GM23338 (cell line): ENCODE measurements around the gene ZNF773.

ENCODE experiments used
- EZH2 ChIP-seq: fragments of 200-600 bp; sonication (generic); IDR thresholded peaks from one replicate; pipeline ENCODE4 v1.8.0; 2017; ENCODE audit warnings: antibody characterized with exemption, mild to moderate bottlenecking, low read depth; ENCODE audit not compliant: unreplicated experiment
- EZH2phosphoT487 ChIP-seq: fragments of 200-600 bp; sonication (generic); IDR thresholded peaks from one replicate; pipeline ENCODE4 v1.8.1; 2018; ENCODE audit warnings: antibody characterized with exemption; ENCODE audit not compliant: unreplicated experiment
- NANOG ChIP-seq: IDR thresholded peaks from 2 replicates; pipeline ENCODE4 v1.6.1; 2016; ENCODE audit warnings: antibody characterized with exemption, borderline replicate concordance
- POLR2AphosphoS5 ChIP-seq: IDR thresholded peaks from 2 replicates; pipeline ENCODE4 v1.6.1; 2016; ENCODE audit warnings: antibody characterized with exemption, low read depth
- ZNF331 ChIP-seq: fragments of 250-450 bp; sonication (Bioruptor Pico); IDR thresholded peaks from 2 replicates; pipeline ENCODE4 v1.5.0; 2020; ENCODE audit warnings: low read depth, mild to moderate bottlenecking, moderate library complexity
- TF ChIP-seq, protein P1 (sequence below), 2 experiments: fragments of 200-600 bp in 1 of 2; sonication (generic) in 1 of 2; conservative IDR thresholded peaks; 2 replicates each; pipeline versions ENCODE4 v1.5.1 to v1.6.1; 2016 to 2017; ENCODE audit warnings: antibody characterized with exemption in 2 of 2, low read depth in 2 of 2, mild to moderate bottlenecking in 2 of 2, moderate library complexity in 1 of 2
- TF ChIP-seq, protein P2 (sequence below): IDR thresholded peaks from one replicate; pipeline ENCODE4 v1.6.1; 2018; ENCODE audit warnings: antibody characterized with exemption; ENCODE audit not compliant: unreplicated experiment

DNA sequence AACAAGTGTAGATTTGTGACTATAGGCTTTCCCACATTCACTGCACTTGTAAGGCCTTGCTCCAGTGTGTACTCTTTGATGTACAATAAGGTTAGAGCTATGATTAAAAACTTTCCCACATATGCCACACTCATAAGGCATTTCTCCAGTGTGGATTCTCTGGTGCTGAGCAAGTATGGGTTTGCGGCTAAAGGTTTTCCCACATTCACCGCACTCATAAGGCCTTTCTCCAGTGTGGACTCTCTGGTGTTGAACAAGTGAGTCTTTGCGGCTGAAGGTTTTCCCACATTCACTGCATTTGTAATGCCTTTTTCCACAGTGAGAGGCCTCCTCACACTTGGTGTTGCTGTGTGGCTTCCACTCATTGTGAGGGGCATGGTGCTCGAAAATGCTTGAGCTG, 26.1 kb upstream of the ZNF773 start:
- TF ChIP-seq, protein P1, sequence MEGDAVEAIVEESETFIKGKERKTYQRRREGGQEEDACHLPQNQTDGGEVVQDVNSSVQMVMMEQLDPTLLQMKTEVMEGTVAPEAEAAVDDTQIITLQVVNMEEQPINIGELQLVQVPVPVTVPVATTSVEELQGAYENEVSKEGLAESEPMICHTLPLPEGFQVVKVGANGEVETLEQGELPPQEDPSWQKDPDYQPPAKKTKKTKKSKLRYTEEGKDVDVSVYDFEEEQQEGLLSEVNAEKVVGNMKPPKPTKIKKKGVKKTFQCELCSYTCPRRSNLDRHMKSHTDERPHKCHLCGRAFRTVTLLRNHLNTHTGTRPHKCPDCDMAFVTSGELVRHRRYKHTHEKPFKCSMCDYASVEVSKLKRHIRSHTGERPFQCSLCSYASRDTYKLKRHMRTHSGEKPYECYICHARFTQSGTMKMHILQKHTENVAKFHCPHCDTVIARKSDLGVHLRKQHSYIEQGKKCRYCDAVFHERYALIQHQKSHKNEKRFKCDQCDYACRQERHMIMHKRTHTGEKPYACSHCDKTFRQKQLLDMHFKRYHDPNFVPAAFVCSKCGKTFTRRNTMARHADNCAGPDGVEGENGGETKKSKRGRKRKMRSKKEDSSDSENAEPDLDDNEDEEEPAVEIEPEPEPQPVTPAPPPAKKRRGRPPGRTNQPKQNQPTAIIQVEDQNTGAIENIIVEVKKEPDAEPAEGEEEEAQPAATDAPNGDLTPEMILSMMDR (conservative IDR thresholded peaks at IDR 0.05; ENCODE audit: low read depth in 2 of 2), result no peak
- TF ChIP-seq POLR2AphosphoS5, result no peak
- no peak for TF ChIP-seq ZNF331 (CRISPR knock-in tag)
- no peak for TF ChIP-seq EZH2
- TF ChIP-seq, protein P2, sequence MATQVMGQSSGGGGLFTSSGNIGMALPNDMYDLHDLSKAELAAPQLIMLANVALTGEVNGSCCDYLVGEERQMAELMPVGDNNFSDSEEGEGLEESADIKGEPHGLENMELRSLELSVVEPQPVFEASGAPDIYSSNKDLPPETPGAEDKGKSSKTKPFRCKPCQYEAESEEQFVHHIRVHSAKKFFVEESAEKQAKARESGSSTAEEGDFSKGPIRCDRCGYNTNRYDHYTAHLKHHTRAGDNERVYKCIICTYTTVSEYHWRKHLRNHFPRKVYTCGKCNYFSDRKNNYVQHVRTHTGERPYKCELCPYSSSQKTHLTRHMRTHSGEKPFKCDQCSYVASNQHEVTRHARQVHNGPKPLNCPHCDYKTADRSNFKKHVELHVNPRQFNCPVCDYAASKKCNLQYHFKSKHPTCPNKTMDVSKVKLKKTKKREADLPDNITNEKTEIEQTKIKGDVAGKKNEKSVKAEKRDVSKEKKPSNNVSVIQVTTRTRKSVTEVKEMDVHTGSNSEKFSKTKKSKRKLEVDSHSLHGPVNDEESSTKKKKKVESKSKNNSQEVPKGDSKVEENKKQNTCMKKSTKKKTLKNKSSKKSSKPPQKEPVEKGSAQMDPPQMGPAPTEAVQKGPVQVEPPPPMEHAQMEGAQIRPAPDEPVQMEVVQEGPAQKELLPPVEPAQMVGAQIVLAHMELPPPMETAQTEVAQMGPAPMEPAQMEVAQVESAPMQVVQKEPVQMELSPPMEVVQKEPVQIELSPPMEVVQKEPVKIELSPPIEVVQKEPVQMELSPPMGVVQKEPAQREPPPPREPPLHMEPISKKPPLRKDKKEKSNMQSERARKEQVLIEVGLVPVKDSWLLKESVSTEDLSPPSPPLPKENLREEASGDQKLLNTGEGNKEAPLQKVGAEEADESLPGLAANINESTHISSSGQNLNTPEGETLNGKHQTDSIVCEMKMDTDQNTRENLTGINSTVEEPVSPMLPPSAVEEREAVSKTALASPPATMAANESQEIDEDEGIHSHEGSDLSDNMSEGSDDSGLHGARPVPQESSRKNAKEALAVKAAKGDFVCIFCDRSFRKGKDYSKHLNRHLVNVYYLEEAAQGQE, result no peak
- TF ChIP-seq EZH2phosphoT487, result no peak
- TF ChIP-seq NANOG, result no peak
